HEK293 (cell line): Measurements from ENCODE around the gene ZBTB21.
A peak's percentile ranks its signal among the peaks of the same experiment; 100 is the strongest.

Experiments
- ATF2 ChIP-seq: fragments of 450-650 bp; formaldehyde crosslinking; IDR thresholded peaks from 2 replicates; pipeline ENCODE4 v1.5.1; 2016; ENCODE audit warnings: missing biosample characterization, missing genetic modification characterization, low read depth
- PRDM1 ChIP-seq: fragments of 450-650 bp; formaldehyde crosslinking; IDR thresholded peaks from 2 replicates; pipeline ENCODE4; 2016; ENCODE audit warnings: missing biosample characterization, missing genetic modification characterization
- REST ChIP-seq: fragments of 450-650 bp; formaldehyde crosslinking; IDR thresholded peaks from 2 replicates; pipeline ENCODE4 v1.5.1; 2016; ENCODE audit warnings: missing biosample characterization, missing genetic modification characterization
- ZBTB10 ChIP-seq: fragments of 450-650 bp; formaldehyde crosslinking; IDR thresholded peaks from 2 replicates; pipeline ENCODE4 v1.5.1; 2016; ENCODE audit warnings: missing biosample characterization, missing genetic modification characterization
- ZBTB44 ChIP-seq: fragments of 450-650 bp; IDR thresholded peaks from 2 replicates; pipeline ENCODE4 v1.5.1; 2018; ENCODE audit warnings: missing biosample characterization, mild to moderate bottlenecking, missing genetic modification characterization
- ZBTB8A ChIP-seq: fragments of 450-650 bp; formaldehyde crosslinking; IDR thresholded peaks from 2 replicates; pipeline ENCODE4 v1.5.1; 2016; ENCODE audit warnings: missing biosample characterization, missing genetic modification characterization
- ZNF114 ChIP-seq: fragments of 450-650 bp; formaldehyde crosslinking; IDR thresholded peaks from 2 replicates; pipeline ENCODE4 v1.5.0; 2017; ENCODE audit warnings: missing biosample characterization, missing genetic modification characterization
- ZNF148 ChIP-seq: fragments of 450-650 bp; formaldehyde crosslinking; IDR thresholded peaks from 2 replicates; pipeline ENCODE4 v1.5.0; 2017; ENCODE audit warnings: missing biosample characterization, missing genetic modification characterization, borderline replicate concordance
- ZNF16 ChIP-seq: fragments of 450-650 bp; formaldehyde crosslinking; IDR thresholded peaks from 2 replicates; pipeline ENCODE4 v1.5.1; 2016; ENCODE audit warnings: low read depth, missing biosample characterization, missing genetic modification characterization
- ZNF18 ChIP-seq: fragments of 450-650 bp; formaldehyde crosslinking; IDR thresholded peaks from 2 replicates; pipeline ENCODE4 v1.5.1; 2016; ENCODE audit warnings: missing biosample characterization, missing genetic modification characterization
- ZNF202 ChIP-seq: fragments of 450-650 bp; formaldehyde crosslinking; IDR thresholded peaks from 2 replicates; pipeline ENCODE4 v1.5.1; 2016; ENCODE audit warnings: missing biosample characterization, missing genetic modification characterization, borderline replicate concordance
- ZNF426 ChIP-seq: fragments of 450-650 bp; formaldehyde crosslinking; IDR thresholded peaks from 2 replicates; pipeline ENCODE4 v1.5.1; 2017; ENCODE audit warnings: missing biosample characterization, missing genetic modification characterization, mild to moderate bottlenecking, inconsistent platforms, moderate library complexity
- ZNF513 ChIP-seq: fragments of 450-650 bp; IDR thresholded peaks from 2 replicates; pipeline ENCODE4 v1.5.1; 2018; ENCODE audit warnings: missing biosample characterization, missing genetic modification characterization
- ZNF514 ChIP-seq: fragments of 450-650 bp; formaldehyde crosslinking; IDR thresholded peaks from 2 replicates; pipeline ENCODE4 v1.5.1; 2016; ENCODE audit warnings: missing biosample characterization, missing genetic modification characterization
- ZNF585B ChIP-seq: fragments of 450-650 bp; formaldehyde crosslinking; IDR thresholded peaks from 2 replicates; pipeline ENCODE4 v1.5.1; 2016; ENCODE audit warnings: missing biosample characterization, missing genetic modification characterization
- ZNF623 ChIP-seq: fragments of 450-650 bp; formaldehyde crosslinking; IDR thresholded peaks from 2 replicates; pipeline ENCODE4 v1.5.1; 2016; ENCODE audit warnings: missing biosample characterization, missing genetic modification characterization
- ZNF707 ChIP-seq: fragments of 450-650 bp; formaldehyde crosslinking; IDR thresholded peaks from 2 replicates; pipeline ENCODE4 v1.5.1; 2016; ENCODE audit warnings: missing biosample characterization, missing genetic modification characterization

ZBTB21 gene

GRCh38 chr21:42009831-42010506 is at the start of gene ZBTB21 (continued):
- TF ChIP-seq ZBTB44 (tag by site-specific recombination) (peak; percentile 18), ZNF114 (tag by site-specific recombination) (no peak), REST (tag by site-specific recombination) (no peak), ZBTB8A (tag by site-specific recombination) (peak; percentile 53), ZNF707 (no peak), ZNF514 (tag by site-specific recombination) (no peak), ZNF16 (tag by site-specific recombination) (no peak), ZNF202 (no peak), ZNF585B (tag by site-specific recombination) (no peak), PRDM1 (tag by site-specific recombination) (0 out of 2 replicates have a peak, but pooled peaks have one; percentile 23), ATF2 (peak; percentile 99), ZNF148 (no peak), ZNF18 (tag by site-specific recombination) (0 out of 2 replicates have a peak, but pooled peaks have one; percentile 22), ZNF623 (no peak), ZNF426 (tag by site-specific recombination) (no peak), ZNF513 (tag by site-specific recombination) (no peak), ZBTB10 (peak; percentile 60; the same call in 1 of the 2 replicates)
